ENCODE measurements around the gene HGS.

Gene HGS

DNA sequence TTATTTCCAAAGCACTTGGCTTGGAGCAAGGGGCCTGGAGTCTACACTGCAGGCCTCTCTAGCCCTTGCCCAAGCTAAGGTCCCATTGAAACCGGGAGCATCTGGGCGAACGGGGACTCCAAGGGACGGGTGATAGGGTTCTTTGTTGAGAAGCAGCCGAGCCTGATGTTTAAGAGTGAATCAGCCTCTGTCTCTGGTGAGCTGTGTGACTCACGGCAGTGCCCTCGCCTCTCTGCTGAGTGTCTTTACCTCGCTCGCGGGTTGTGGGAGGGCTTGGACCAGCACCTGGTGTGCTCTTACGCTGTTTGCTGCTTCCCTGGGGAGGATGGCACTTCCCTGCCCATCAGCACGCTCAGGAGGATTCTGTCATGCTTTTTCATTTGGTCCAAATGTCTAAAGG lies 1.3 kb downstream of the HGS start:
- FAIRE-seq (peak; percentile 17), DNase-seq (ENCODE audit: low spot score) (no peak)

DNA sequence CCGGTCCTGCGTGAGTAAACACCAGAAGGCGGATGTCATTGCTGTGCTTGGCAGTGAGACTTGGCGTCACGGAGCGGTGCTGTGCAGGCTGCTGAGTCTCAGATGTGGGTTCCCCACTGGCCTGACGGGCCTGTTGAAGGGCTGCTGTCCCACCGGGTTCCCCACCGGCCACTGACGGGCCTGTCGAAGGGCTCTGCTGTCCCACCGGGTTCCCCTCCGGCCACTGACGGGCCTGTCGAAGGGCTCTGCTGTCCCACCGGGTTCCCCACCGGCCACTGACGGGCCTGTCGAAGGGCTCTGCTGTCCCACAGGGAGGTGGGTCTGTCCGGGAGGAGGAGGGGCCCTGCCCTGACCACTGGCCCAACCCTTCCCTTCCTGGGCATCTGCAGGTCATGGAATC lies 2.8 kb downstream of the HGS start:
- DNase-seq (ENCODE audit: low spot score) = no peak

DNA sequence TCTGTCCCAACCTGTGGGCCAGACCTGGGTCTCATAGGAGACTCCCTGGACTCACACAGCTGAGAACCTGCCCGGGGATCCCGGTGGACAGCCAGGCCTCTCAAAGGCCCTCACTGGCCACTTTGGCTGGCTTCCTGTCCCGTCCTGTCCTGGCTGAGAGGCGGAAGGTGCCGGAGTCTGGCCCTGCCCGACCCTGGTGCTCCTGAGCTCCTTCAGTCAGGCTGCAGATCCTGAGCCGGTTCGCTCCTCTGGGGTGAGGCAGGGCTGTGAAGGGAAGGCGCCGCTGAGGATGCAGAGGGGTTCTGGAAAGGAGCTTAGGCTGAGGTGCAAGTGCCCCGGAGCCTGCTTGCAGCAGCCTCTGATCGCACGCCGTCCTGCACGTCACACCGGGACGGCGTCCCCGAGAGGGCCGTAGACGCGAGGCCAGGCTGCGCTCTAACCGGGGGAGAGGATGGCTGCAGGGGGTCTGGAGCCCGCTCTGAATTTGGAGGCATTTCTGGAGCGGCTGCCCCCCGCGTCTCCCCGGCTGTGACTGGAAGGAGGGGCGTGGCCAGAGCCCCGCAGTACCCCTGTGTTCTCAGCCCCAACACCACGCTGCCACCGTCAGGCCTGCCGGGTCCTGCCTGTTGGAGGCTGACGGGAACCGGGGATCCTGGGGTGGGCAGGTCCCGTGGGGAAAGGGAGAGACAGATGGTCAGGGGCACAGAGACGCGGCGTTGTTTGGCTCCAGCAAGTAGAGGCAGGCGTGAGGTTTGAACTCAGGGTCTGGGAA lies 4.1 kb downstream of the HGS start:
- FAIRE-seq = no peak
- DNase-seq (ENCODE audit: low spot score) = no peak

More for the DNA sequence above, 2.8 kb downstream of the HGS start:
- no peak for FAIRE-seq

DNA sequence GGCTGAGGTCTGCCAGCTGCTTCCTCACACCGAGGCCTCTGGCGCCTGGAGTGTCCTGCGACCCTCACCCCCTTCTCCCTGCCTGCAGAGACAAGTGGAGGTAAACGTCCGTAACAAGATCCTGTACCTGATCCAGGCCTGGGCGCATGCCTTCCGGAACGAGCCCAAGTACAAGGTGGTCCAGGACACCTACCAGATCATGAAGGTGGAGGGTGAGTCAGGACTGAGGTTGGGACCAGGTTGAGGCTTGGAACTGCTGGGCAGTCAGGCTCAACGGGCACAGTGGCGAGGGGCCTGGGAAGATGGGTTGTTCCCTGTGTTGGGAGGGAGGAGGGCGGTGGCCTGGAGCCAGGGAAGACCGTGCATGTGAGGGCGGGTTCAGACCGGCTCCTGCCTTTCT lies 4.8 kb downstream of the HGS start:
- FAIRE-seq = no peak
- no peak for DNase-seq (ENCODE audit: low spot score)

DNA sequence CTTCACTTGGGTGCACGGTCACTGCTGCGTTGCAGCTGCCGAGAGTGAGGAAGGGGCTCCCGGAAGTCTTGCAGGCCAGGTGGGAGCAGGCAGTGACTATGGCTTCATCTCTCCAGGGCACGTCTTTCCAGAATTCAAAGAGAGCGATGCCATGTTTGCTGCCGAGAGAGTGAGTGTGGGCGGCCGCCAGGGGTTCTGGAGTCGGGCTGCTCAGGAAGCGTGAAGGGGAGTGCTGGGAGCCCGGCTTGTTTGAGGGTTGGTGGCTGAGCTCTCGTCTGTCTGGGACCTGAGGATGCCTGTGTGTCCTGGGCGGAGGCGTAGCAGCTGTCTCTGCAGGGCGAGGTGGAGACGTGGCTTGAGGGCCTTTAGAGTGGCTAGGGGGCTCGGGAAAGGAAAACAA lies 6.3 kb downstream of the HGS start:
- no peak for FAIRE-seq
- no peak for DNase-seq (ENCODE audit: low spot score)

DNA sequence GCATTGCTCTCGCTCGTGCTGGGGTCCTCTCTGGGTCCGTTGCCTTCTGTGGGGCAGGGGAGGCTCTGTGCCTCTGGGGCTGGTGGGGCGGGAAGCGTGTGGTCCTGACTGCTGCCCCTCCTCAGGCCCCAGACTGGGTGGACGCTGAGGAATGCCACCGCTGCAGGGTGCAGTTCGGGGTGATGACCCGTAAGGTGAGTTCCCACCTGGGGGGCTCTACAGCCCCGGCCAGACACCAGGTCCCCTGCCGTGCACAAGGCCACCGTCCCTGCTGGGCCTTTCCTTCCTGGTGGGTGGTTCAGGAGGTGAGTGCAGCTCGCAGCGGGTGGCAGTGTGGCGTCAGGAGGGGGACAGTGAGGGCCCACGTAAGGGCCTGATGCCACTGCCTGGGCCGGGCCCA lies 6.7 kb downstream of the HGS start:
- DNase-seq (ENCODE audit: low spot score) (no peak), FAIRE-seq (peak; percentile 55)

DNA sequence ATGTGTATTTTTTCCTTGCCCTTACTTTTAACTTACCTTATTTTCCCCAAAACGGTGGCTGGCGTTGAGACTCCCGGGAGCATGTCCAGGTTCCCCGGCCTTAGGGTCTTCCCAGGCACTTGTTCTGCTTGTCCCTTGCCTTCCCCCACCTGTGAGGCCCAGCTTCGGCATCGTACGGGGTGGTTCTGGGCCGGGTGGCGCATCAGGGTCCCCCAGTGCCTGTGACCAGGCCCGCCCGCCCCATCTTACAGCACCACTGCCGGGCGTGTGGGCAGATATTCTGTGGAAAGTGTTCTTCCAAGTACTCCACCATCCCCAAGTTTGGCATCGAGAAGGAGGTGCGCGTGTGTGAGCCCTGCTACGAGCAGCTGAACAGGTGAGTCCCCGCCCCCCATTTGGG lies 7.4 kb downstream of the HGS start:
- DNase-seq (ENCODE audit: low spot score) (no peak), FAIRE-seq (no peak)

DNA sequence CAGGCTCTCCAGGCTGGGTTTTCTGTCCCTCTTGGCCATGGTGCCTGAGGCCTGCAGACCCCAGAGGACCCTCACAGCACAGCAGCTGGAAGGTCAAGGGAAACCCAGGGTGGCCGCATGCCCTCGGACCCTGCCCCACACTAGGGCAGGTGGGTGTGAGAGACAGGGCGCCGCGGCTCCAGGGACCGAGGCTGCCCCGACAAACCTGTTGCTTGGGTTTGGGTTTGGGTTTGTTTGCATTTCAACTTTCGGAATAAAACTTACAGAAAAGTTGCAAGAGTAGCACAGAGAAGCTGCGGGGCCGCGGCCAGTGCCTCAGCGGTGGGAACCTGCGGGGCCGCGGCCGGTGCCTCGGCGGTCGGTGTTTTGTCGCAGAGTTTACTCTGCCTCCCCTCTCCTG lies 7.8 kb downstream of the HGS start:
- no peak for FAIRE-seq
- no peak for DNase-seq (ENCODE audit: low spot score)

DNA sequence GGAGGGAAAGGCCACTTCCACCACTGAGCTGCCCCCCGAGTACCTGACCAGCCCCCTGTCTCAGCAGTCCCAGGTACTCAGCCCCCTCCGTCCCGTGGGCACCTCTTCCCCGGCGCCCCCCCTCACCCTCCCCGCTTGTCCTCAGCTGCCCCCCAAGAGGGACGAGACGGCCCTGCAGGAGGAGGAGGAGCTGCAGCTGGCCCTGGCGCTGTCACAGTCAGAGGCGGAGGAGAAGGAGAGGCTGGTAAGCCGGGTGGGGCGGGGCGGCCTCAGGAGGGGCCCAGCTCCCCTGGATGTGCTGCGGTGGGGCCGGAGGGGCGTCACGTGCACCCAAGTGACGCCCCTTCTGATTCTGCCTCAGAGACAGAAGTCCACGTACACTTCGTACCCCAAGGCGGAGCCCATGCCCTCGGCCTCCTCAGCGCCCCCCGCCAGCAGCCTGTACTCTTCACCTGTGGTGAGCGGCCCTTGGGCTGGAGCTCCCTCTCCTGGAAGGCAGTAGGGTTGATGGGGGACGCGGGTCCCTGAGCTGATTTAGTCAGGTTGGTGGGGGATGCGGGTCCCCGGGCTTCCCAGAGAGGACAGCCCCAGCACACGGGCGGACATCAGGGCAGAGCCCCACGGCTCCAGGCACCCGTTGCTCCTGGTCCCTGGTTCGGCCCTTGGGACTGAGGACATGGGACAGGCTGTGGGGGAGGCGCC lies 9.8 kb downstream of the HGS start:
- no peak for DNase-seq (ENCODE audit: low spot score)
- no peak for FAIRE-seq

DNA sequence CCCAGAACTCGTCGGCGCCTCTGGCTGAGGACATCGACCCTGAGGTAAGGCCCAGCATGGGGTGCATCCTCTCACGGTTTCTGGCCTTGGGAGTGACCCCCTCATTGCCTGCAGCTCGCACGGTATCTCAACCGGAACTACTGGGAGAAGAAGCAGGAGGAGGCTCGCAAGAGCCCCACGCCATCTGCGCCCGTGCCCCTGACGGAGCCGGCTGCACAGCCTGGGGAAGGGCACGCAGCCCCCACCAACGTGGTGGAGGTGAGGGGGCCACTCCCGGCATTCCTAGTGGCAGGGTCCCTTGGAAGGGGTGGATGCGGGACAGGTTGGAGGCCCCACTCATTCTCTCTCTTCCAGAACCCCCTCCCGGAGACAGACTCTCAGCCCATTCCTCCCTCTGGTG lies 11.0 kb downstream of the HGS start:
- FAIRE-seq (no peak), DNase-seq (ENCODE audit: low spot score) (no peak)

DNA sequence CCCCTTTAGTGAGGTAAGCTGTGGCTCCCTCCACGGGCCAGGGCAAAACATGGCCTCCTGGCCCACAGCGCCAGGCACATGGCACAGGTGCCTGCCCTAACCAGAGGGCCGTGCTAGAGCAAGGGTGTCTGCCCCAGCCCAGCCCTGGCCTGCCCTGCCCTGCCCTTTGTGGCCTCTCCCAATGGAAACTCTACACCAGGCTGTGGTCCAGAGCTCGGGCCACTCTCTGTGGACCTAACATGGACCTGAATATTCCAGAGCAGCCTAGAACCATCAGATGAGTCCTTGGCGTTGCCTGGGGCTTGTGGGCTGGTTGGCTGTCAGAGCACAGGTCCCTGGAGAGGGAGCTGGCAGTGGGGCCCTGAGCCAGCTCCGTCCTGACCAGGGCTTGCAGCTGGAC lies 11.4 kb downstream of the HGS start:
- no peak for DNase-seq (ENCODE audit: low spot score)
- FAIRE-seq = no peak

DNA sequence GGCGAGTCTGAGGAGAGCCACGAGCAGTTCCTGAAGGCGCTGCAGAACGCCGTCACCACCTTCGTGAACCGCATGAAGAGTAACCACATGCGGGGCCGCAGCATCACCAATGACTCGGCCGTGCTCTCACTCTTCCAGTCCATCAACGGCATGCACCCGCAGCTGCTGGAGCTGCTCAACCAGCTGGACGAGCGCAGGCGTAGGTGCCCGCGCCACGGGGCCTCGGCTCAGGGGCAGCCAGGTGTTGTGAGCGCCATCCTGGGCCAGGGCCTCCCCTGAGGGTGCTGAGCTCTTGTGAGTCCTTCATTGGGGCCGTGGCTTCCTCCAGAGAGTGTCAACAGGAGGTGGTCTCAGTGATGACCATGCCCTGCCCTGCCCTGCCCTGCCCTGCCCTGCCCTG lies 12.0 kb downstream of the HGS start:
- DNase-seq (ENCODE audit: low spot score) (no peak), FAIRE-seq (peak; percentile 40)

DNA sequence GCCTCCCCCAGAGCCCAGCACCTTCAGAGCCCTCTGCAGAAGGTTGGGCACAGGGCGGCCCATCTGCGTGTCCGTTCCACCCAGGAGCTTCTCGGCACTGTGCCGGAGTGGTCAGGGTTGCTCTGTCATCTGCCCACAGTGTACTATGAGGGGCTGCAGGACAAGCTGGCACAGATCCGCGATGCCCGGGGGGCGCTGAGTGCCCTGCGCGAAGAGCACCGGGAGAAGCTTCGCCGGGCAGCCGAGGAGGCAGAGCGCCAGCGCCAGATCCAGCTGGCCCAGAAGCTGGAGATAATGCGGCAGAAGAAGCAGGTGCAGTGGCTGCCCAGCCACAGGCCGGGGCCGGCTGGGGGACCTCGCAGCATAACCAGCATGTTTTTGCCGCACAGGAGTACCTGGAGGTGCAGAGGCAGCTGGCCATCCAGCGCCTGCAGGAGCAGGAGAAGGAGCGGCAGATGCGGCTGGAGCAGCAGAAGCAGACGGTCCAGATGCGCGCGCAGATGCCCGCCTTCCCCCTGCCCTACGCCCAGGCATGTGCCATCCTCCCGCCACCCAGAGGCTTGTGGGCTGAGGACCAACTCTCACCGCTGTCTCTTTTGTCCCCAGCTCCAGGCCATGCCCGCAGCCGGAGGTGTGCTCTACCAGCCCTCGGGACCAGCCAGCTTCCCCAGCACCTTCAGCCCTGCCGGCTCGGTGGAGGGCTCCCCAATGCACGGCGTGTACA lies 12.6 kb downstream of the HGS start:
- no peak for FAIRE-seq
- no peak for DNase-seq (ENCODE audit: low spot score)

DNA sequence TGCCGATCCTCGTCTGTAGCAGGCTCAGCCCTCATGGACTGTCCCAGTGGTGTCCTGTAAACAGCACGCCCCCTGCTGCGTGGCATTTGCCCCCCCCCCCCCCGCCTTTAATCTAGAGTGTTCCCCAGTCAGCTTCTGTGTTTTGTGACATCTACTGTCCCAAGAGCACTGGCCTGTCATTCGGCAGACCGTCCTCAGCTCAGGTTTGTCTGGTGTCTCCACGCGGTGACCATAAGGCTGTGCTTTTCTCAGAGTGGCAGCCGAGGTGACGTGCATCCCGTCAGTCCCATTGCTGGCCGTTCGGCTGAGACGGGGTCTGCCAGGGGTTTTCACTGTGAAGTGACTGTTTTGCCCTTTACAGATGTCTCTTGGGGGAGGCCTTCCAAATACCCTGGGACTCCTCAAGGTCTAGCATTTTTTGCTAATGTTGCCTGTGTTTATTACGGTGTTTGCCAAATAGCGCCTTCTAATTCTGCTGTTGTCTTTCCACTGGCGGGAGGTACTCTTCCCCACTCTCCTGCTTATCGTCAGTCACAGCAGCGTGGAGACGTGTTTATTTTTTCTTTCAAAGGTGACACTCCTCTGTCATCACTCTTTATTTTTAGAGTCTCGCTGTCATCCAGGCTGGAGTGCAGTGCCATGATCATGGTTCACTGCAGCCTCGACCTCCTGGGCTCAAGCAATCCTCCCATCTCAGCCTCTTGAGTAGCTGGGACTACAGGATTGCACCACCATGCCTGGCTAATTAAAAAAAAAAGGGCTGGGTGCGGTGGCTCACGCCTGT lies 13.6 kb downstream of the HGS start:
- FAIRE-seq (peak; percentile 9), DNase-seq (ENCODE audit: low spot score) (no peak)

DNA sequence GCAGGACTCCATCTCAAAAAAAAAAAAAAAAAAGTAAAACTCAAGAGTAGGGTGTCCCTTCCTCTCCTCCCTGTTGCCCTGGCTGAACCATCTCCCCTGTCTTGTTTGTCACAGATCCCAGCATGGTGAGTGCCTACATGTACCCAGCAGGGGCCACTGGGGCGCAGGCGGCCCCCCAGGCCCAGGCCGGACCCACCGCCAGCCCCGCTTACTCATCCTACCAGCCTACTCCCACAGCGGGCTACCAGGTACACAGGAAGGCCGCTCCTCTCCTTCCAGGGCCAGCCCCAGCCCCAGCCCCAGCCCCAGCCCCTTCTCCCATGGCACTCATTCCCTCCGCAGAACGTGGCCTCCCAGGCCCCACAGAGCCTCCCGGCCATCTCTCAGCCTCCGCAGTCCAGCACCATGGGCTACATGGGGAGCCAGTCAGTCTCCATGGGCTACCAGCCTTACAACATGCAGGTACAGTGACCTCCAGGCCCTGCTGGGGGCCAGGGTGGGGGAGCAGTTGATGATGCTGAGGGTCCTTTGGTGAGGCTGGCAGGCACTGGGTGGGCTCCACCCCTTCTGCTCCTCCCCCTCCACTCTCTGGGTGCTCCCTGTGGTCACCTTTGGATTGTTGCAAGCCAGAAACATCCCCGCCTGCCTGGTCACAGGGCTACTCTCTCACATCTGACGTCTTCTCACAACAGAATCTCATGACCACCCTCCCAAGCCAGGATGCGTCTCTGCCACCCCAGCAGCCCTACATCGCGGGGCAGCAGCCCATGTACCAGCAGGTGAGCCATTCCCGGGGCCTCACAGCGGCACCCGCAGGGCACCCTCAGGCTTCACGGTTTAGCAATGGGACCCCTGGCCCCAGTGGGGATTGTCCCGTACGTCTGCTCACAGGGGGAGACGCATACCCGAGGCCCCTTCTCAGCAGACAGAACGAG lies 16.8 kb downstream of the HGS start:
- FAIRE-seq (no peak), DNase-seq (ENCODE audit: low spot score) (no peak)

DNA sequence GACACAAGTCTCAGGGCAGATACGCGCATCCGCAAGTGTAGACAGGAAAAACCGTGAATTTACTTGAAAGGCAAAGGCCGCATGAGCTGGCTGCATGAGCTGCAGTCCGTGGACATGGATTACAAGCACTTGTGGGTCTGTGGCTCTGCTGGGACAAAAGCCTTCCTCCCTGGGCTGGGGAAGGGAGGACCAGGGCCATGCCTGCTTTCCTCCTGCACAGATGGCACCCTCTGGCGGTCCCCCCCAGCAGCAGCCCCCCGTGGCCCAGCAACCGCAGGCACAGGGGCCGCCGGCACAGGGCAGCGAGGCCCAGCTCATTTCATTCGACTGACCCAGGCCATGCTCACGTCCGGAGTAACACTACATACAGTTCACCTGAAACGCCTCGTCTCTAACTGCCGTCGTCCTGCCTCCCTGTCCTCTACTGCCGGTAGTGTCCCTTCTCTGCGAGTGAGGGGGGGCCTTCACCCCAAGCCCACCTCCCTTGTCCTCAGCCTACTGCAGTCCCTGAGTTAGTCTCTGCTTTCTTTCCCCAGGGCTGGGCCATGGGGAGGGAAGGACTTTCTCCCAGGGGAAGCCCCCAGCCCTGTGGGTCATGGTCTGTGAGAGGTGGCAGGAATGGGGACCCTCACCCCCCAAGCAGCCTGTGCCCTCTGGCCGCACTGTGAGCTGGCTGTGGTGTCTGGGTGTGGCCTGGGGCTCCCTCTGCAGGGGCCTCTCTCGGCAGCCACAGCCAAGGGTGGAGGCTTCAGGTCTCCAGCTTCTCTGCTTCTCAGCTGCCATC lies 17.7 kb downstream of the HGS start:
- no peak for FAIRE-seq

DNA sequence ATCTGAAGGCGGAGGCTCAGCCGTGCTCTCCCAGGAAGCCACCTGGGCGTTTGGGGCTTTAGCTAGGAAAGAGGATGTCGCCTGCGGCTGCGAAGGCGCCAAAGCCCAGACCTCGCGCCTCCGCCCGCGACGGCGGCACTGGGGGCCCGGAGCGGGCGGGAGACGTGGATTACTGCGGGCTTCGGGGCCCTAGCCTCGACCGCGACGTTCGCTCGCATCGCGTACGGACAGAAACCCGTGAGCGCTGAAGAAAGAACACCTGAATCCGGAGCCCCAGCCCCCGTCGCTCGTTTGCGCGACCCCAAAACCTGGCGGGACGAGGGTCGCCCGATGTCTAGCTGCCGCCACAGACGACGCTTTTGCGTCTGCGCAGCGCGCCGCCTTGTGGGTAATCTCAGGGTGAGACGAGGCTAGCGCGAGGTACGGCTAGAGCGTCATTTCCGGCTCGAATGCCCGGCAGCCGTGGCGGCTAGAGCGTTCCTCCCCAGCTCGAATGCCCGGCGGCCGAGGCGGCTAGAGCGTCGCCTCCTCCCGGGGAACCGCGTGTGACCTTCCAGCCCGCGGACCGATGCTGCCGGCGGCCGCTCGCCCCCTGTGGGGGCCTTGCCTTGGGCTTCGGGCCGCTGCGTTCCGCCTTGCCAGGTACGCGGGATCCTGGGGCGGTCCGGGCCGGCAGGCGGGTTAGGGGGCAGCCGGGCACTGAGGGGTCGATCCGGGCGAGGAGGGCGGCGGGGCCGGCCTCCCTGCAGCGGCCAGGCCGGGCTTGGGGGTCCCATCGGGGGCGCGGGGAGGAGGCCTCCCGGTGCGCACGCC lies 19.3 kb downstream of the HGS start, which contains the start of gene MRPL12:
Gene MRPL12, plus strand, starts transcription at position 434 of the 813 bp plus-strand sequence. Its CDS starts 135 bp downstream, at position 569.
- FAIRE-seq = peak; percentile 98
- DNase-seq (ENCODE audit: low spot score) = peak; percentile 99

More for the DNA sequence above, 17.7 kb downstream of the HGS start:
- no peak for DNase-seq (ENCODE audit: low spot score)

DNA sequence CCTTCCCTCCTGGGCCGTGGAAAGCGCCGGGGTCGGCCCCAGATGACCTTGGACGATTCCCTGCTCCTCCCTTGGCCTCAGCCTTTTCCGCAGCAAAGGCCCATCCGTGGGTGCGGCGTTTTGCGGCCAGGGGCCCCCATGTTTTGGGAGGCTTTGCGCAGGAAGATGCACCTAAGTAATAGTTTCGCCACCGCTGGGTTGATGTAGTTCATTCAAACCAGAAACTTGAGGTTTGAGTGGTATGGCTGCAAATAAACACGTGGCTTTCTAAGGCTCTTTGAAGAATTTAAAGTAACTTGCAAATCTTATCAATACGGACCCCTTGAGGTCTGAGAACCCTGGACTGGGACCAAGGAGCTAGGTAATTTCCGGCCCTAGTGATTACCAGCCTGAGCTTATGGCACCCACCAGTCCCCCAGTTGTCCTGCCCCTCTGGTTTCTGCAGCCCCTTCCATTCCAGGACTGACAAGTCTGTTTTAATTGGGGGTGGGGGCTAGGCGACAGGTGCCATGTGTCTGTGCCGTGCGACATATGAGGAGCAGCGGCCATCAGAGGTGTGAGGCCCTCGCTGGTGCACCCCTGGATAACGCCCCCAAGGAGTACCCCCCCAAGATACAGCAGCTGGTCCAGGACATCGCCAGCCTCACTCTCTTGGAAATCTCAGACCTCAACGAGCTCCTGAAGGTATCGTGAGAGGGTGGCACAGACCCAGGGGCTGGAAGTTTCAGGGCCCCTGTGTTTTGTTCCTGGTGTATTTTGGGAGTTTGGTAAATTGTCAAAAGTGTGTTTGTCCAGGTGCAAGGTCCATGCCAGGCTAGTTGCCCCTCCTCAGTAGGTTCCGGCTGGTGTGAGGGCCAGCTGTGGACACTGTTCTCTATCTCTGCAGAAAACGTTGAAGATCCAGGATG lies 20.2 kb downstream of the HGS start:
- DNase-seq (ENCODE audit: low spot score) (no peak), FAIRE-seq (no peak)

Measured in urothelium cell line (cell line).